Measurements from ENCODE around the gene NPAS4. TPM values are rescaled to one million over a fixed set of nuclear protein-coding genes. Genes with fewer than 3 reads are reported as not detected.

Gene NPAS4
- total RNA-seq, 1 donor from 2014 or later, result not detected

DNA sequence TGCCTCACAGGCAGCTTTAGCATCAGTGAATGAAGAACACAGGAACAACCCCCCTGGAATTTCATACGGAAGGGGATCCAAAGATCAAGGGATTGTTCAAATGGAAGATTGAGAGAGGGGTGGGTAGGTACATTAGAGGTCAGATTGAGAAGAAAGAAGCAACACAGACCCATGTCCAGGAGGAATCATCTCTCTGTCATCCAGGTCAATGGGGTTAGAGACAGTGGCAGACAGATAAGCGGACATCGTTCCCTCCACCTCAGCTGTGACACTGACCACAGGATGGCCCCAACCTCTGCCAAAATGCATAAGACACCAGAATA is 1.9 kb upstream of the NPAS4 start:
- no peak for ATAC-seq
- peaks cover 9% of the 10 kb centered on the region for H3K4me1 ChIP-seq

DNA sequence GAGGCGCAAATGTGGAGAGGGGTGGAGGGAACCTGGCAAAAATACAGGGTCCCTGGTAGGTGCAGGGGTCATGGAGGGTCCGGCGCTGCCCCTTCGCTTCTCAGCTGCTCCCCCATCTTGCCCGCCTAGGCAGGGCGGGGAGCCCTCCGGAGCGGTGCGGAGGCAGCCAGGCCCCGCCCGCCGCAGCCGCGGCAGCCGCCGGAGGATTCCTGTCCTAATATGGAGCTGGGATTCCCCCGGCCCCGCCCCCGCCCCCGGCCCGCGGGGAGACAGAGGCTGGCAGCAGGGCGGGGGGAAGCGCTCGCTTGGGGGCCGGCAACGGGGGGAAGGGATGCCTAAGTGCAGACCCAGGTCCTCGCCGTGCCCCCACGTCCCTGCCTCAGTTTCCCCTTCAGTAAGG is 1.0 kb upstream of the NPAS4 start:
- no peak for ATAC-seq
- peaks cover 9% of the 10 kb centered on the region for H3K4me1 ChIP-seq

More for the DNA sequence above, 1.9 kb upstream of the NPAS4 start:
- H3K4me3 ChIP-seq, result no peak overlapping the region
- H3K27me3 ChIP-seq, result peaks cover 27% of the 10 kb centered on the region
- H3K36me3 ChIP-seq, result no peaks in the 10 kb centered on the region
- intact Hi-C loops (cut with DNase I), result no loop called here
- DNase-seq, result no peak
- TF ChIP-seq, protein P1, sequence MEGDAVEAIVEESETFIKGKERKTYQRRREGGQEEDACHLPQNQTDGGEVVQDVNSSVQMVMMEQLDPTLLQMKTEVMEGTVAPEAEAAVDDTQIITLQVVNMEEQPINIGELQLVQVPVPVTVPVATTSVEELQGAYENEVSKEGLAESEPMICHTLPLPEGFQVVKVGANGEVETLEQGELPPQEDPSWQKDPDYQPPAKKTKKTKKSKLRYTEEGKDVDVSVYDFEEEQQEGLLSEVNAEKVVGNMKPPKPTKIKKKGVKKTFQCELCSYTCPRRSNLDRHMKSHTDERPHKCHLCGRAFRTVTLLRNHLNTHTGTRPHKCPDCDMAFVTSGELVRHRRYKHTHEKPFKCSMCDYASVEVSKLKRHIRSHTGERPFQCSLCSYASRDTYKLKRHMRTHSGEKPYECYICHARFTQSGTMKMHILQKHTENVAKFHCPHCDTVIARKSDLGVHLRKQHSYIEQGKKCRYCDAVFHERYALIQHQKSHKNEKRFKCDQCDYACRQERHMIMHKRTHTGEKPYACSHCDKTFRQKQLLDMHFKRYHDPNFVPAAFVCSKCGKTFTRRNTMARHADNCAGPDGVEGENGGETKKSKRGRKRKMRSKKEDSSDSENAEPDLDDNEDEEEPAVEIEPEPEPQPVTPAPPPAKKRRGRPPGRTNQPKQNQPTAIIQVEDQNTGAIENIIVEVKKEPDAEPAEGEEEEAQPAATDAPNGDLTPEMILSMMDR (IDR thresholded peaks at IDR 0.05), result no peak
- no peak overlapping the region for H3K27ac ChIP-seq
- H3K9me3 ChIP-seq, result no peaks in the 10 kb centered on the region

DNA sequence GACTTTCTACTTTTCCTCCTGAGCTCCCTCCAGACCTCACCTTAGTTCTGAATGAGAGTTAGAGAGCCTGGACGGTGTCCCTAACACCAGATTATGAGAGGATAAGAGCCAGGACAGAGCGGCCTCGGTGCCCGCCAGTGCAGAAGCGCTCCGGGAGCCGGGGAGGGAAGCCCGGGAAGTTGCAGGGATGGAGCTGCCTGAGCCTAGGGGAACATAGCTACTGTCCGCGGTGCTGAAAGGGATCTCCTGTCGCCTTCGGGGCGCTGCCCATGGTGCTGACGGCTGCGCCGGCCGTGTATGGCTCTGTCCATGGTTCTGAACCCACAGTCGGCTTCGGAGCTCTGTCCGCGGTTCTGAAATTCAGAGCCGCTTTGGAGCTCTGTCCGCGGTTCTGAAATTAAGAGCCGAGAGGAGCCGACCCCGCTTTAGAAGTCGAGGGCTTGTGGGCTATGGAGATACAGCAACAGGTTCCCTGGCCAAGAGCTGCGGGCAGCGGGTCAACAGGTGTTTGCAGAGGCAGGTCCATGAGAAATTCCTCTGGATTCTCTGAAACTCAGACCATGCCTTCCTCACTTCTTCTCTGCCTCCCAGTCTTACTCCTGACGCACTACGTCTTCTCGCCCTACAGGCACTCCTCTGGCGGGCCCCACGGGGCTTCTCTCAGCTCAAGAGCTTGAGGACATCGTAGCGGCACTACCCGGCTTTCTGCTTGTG is 814 bp downstream of the NPAS4 start:
- H3K4me3 ChIP-seq, result no peak overlapping the region
- peaks cover 26% of the 10 kb centered on the region for H3K27me3 ChIP-seq
- TF ChIP-seq, protein P1 (IDR thresholded peaks at IDR 0.05), result no peak
- peaks cover 9% of the 10 kb centered on the region for H3K4me1 ChIP-seq
- DNase-seq (peak; percentile 90), ATAC-seq (peak; percentile 97)
- H3K27ac ChIP-seq, result no peak overlapping the region
- H3K36me3 ChIP-seq, result no peaks in the 10 kb centered on the region
- intact Hi-C loops (cut with DNase I), result no loop called here
- H3K9me3 ChIP-seq, result no peaks in the 10 kb centered on the region

More for the DNA sequence above, 1.0 kb upstream of the NPAS4 start:
- Histone ChIP-seq H3K4me3 (no peak overlapping the region), H3K27ac (no peak overlapping the region), H3K9me3 (no peaks in the 10 kb centered on the region), H3K36me3 (no peaks in the 10 kb centered on the region), H3K27me3 (peaks cover 21% of the 10 kb centered on the region)
- TF ChIP-seq, protein P1 (IDR thresholded peaks at IDR 0.05), result no peak
- DNase-seq, result no peak
- intact Hi-C loops (cut with DNase I), result no loop called here

DNA sequence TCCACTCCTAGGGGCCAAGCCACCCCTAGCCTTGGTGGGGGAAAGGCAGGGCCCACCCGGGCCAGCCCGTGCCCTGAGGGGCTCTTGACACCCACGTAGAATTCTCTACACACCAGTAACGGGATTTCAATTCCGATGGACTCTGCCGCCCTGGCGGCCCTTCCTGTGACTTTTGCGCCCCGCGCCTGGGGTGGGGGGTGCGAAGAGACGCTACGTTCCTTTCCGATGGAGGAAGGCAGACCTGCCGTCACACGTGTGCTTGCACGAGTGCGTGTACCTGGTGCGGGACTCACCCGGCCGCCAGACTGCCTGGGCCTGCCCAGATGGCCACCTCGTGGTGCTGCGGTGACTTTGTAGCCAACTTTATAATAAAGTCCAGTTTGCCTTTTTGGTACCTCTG is 5.5 kb downstream of the NPAS4 start:
- Histone ChIP-seq H3K4me1 (no peaks in the 10 kb centered on the region), H3K27me3 (peaks cover 6% of the 10 kb centered on the region), H3K4me3 (no peak overlapping the region), H3K27ac (no peak overlapping the region), H3K36me3 (no peaks in the 10 kb centered on the region), H3K9me3 (no peaks in the 10 kb centered on the region)
- intact Hi-C loops (cut with DNase I), result no loop called here
- DNase-seq (no peak), ATAC-seq (no peak)
- TF ChIP-seq, protein P1 (IDR thresholded peaks at IDR 0.05), result no peak

DNA sequence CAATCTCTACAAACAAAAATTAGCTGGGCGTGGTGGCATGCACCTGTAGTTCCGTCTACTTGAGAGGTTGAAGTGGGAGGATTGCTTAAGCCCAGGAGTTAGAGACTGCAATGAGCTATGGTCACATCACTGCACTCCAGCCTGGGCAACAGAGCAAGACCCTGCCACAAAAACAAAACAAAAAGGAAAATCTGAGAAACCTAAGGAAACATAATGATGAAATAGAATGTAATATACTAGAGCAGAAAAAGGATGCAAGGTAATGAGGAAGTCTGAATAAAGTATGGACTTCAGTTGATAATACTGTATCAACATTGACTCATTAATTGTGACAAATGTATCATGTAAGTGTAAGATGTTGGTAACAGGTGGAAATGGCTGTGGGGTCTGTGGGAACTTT is 8.1 kb downstream of the NPAS4 start:
- Histone ChIP-seq H3K4me3 (no peak overlapping the region), H3K9me3 (no peaks in the 10 kb centered on the region), H3K36me3 (no peaks in the 10 kb centered on the region), H3K27ac (no peak overlapping the region), H3K27me3 (peaks cover 6% of the 10 kb centered on the region), H3K4me1 (no peaks in the 10 kb centered on the region)
- TF ChIP-seq, protein P1 (IDR thresholded peaks at IDR 0.05), result no peak
- no peak for DNase-seq
- no peak for ATAC-seq
- intact Hi-C loops (cut with DNase I), result no loop called here
